Ramos (cell line): ENCODE results near the gene KLC3.

Experiments used
- in situ Hi-C: fragments of 300-500 bp; cut with MboI; formaldehyde crosslinking; loops from one replicate; pipeline ENCODE4 v1.14.3; 2022; ENCODE audit warnings: low sequenced_read_pairs; ENCODE audit not compliant: unreplicated experiment

Gene KLC3

GRCh38 chr19:45347570-45348366 lies 7.2 kb downstream of the KLC3 start:
- in situ Hi-C loops = no loop called here

GRCh38 chr19:45348367-45349125 lies 8.0 kb downstream of the KLC3 start:
- in situ Hi-C loops = no loop called here

- in situ Hi-C loops = no loop called here
Measured at GRCh38 chr19:45349126-45349415, 8.5 kb downstream of the KLC3 start.

GRCh38 chr19:45349430-45349941 lies 8.9 kb downstream of the KLC3 start:
- in situ Hi-C loops = no loop called here

GRCh38 chr19:45350477-45351058 lies 10.0 kb downstream of the KLC3 start:
- in situ Hi-C loops = no loop called here

- in situ Hi-C loops = no loop called here
Measured at GRCh38 chr19:45351401-45351952, 10.9 kb downstream of the KLC3 start.

- in situ Hi-C loops = no loop called here
Measured at GRCh38 chr19:45352062-45352461, 11.5 kb downstream of the KLC3 start.

GRCh38 chr19:45352471-45352870 lies 11.9 kb downstream of the KLC3 start:
- in situ Hi-C loops = no loop called here

GRCh38 chr19:45352914-45353796 lies 12.6 kb downstream of the KLC3 start:
- in situ Hi-C loops = no loop called here

GRCh38 chr19:45354241-45354842 lies 13.8 kb downstream of the KLC3 start:
- in situ Hi-C loops = no loop called here

- in situ Hi-C loops = no loop called here
Measured at GRCh38 chr19:45355402-45355801, 14.9 kb downstream of the KLC3 start.

GRCh38 chr19:45355910-45356309 lies 15.4 kb downstream of the KLC3 start:
- in situ Hi-C loops = no loop called here

- in situ Hi-C loops = no loop called here
Measured at GRCh38 chr19:45356760-45357444, 16.4 kb downstream of the KLC3 start.

GRCh38 chr19:45357445-45357783 lies 16.9 kb downstream of the KLC3 start:
- in situ Hi-C loops = no loop called here

- in situ Hi-C loops = no loop called here
Measured at GRCh38 chr19:45358213-45358792, 17.8 kb downstream of the KLC3 start.

GRCh38 chr19:45361608-45362007 lies 21.1 kb downstream of the KLC3 start:
- in situ Hi-C loops = no loop called here

GRCh38 chr19:45362291-45362690 lies 21.7 kb downstream of the KLC3 start:
- in situ Hi-C loops = no loop called here

GRCh38 chr19:45363861-45364459 lies 23.4 kb downstream of the KLC3 start:
- in situ Hi-C loops = no loop called here
